HepG2 (cell line): ENCODE results near the gene DNAI4. TPM values are rescaled to one million over a fixed set of nuclear protein-coding genes. Genes with fewer than 3 reads are reported as not detected.

Source experiments
- ATAD3A ChIP-seq: sonication (generic); formaldehyde crosslinking; IDR thresholded peaks from 2 replicates; pipeline ENCODE4 v1.4.0; 2020; ENCODE audit warnings: missing genetic modification reagents
- ATF1 ChIP-seq: IDR thresholded peaks from 2 replicates; pipeline ENCODE4 v1.6.1; 2016; ENCODE audit warnings: mild to moderate bottlenecking, control low read depth
- BHLHE40 ChIP-seq: IDR thresholded peaks from 2 replicates; pipeline ENCODE4 v1.6.1; 2011; ENCODE audit warnings: low read length, improper control_type of control experiment
- BORCS8-MEF2B ChIP-seq: sonication (generic); formaldehyde crosslinking; IDR thresholded peaks from 2 replicates; pipeline ENCODE4 v1.8.0; 2022; ENCODE audit warnings: mild to moderate bottlenecking, missing genetic modification reagents
- IKZF4 ChIP-seq: sonication (generic); formaldehyde crosslinking; IDR thresholded peaks from 2 replicates; pipeline ENCODE4 v1.5.1; 2020; ENCODE audit warnings: borderline replicate concordance, mild to moderate bottlenecking, low read depth, missing genetic modification reagents; ENCODE audit errors: not compliant biosample characterization
- KDM1A ChIP-seq: IDR thresholded peaks from 2 replicates; pipeline ENCODE4 v1.6.1; 2016; ENCODE audit warnings: missing compliant biosample characterization
- MED13 ChIP-seq: sonication (generic); formaldehyde crosslinking; IDR thresholded peaks from 2 replicates; pipeline ENCODE4 v1.5.0; 2020; ENCODE audit warnings: missing genetic modification reagents
- MEIS1 ChIP-seq: sonication (generic); formaldehyde crosslinking; IDR thresholded peaks from 2 replicates; pipeline ENCODE4 v1.9.0; 2021; ENCODE audit warnings: mild to moderate bottlenecking, missing genetic modification reagents, moderate library complexity, borderline replicate concordance
- PHF5A ChIP-seq: IDR thresholded peaks from one replicate; pipeline ENCODE4 v1.6.1; 2018; ENCODE audit warnings: low read depth, missing genetic modification reagents; ENCODE audit not compliant: unreplicated experiment
- POGK ChIP-seq: sonication (generic); formaldehyde crosslinking; conservative IDR thresholded peaks from 2 replicates; pipeline ENCODE4 v1.8.0; 2022; ENCODE audit warnings: mild to moderate bottlenecking, moderate library complexity, missing genetic modification reagents
- RBAK ChIP-seq: sonication (generic); formaldehyde crosslinking; IDR thresholded peaks from 2 replicates; pipeline ENCODE4 v1.5.1; 2020; ENCODE audit warnings: mild to moderate bottlenecking, missing genetic modification reagents
- RORA ChIP-seq: sonication (generic); formaldehyde crosslinking; IDR thresholded peaks from 2 replicates; pipeline ENCODE4 v1.5.0; 2020; ENCODE audit warnings: mild to moderate bottlenecking, missing genetic modification reagents, moderate library complexity
- SRSF1 ChIP-seq: fragments of 200-400 bp; formaldehyde crosslinking; optimal IDR thresholded peaks from 2 replicates; pipeline ENCODE3; 2017; ENCODE audit warnings: mild to moderate bottlenecking, low read depth, low read length, moderate library complexity
- YEATS2 ChIP-seq: sonication (generic); formaldehyde crosslinking; IDR thresholded peaks from 2 replicates; pipeline ENCODE4 v1.4.0; 2020; ENCODE audit warnings: missing genetic modification reagents, borderline replicate concordance
- ZBTB44 ChIP-seq: sonication (generic); formaldehyde crosslinking; IDR thresholded peaks from 2 replicates; pipeline ENCODE4 v1.4.0; 2020; ENCODE audit warnings: missing genetic modification reagents
- ZNF136 ChIP-seq: sonication (generic); formaldehyde crosslinking; IDR thresholded peaks from 2 replicates; pipeline ENCODE4 v1.8.1; 2022; ENCODE audit warnings: low read depth, mild to moderate bottlenecking, moderate library complexity, missing genetic modification reagents
- ZNF333 ChIP-seq: sonication (generic); formaldehyde crosslinking; IDR thresholded peaks from 2 replicates; pipeline ENCODE4 v1.4.0; 2020; ENCODE audit warnings: mild to moderate bottlenecking, missing genetic modification reagents, borderline replicate concordance
- ZNF383 ChIP-seq: sonication (generic); formaldehyde crosslinking; IDR thresholded peaks from 2 replicates; pipeline ENCODE4 v1.4.0; 2020; ENCODE audit warnings: missing genetic modification reagents, mild to moderate bottlenecking, borderline replicate concordance
- ZNF431 ChIP-seq: sonication (generic); formaldehyde crosslinking; IDR thresholded peaks from 2 replicates; pipeline ENCODE4 v1.9.0; 2022; ENCODE audit warnings: missing genetic modification reagents, low read depth, mild to moderate bottlenecking, borderline replicate concordance
- ZNF598 ChIP-seq: sonication (generic); formaldehyde crosslinking; IDR thresholded peaks from 2 replicates; pipeline ENCODE4 v1.5.1; 2020; ENCODE audit warnings: mild to moderate bottlenecking, missing genetic modification reagents, borderline replicate concordance
- ZNF790 ChIP-seq: sonication (generic); formaldehyde crosslinking; IDR thresholded peaks from 2 replicates; pipeline ENCODE4 v1.8.0; 2022; ENCODE audit warnings: missing genetic modification reagents, mild to moderate bottlenecking, borderline replicate concordance
- ZSCAN12 ChIP-seq: sonication (generic); formaldehyde crosslinking; IDR thresholded peaks from 2 replicates; pipeline ENCODE4 v1.9.0; 2021; ENCODE audit warnings: mild to moderate bottlenecking, missing genetic modification reagents
- ZSCAN22 ChIP-seq: sonication (generic); formaldehyde crosslinking; IDR thresholded peaks from 2 replicates; pipeline ENCODE4 v1.4.0; 2020; ENCODE audit warnings: mild to moderate bottlenecking, missing genetic modification reagents
- polyA plus RNA-seq, 8 experiments: library from polyadenylated mRNA; depleted of rRNA in 3 of 8; stranded (reverse) in 7 of 8; unstranded in 1 of 8; fragments of >200 nt; fragmentation: Illumina TruSeq in 4 of 8; extraction: Trizol in 4 of 8; gene quantifications; 2 replicates each; pipeline versions ENCODE4 v1.2.1 to v1.2.3, GENCODE V29; 2011 to 2016; ENCODE audit warnings: low read depth in 4 of 8, missing spikeins in 1 of 8, mixed read lengths in 1 of 8; ENCODE audit not compliant: insufficient read depth in 1 of 8
- total RNA-seq, 5 experiments: library from RNA; depleted of rRNA; stranded (reverse); fragments of >200 nt; fragmentation: Illumina TruSeq; extraction: Trizol; gene quantifications; 2 replicates each; pipeline ENCODE4 v1.2.3, GENCODE V29; 2016; ENCODE audit warnings: low read depth in 1 of 5
- TF ChIP-seq, protein P1 (sequence below): IDR thresholded peaks from 2 replicates; pipeline ENCODE4 v1.6.1; 2012; ENCODE audit warnings: low read depth, low read length, improper control_type of control experiment

Gene DNAI4
- total and polyA plus RNA-seq, 2 of the 13 experiments (the other 11 are each of a cell fraction or from before 2014, with no cell fraction given): 0.04 to 0.08 TPM

GRCh38 chr1:66924756-66925557 is at the start of gene DNAI4, which contains the start of gene MIER1 (continued):
- TF ChIP-seq BORCS8-MEF2B (CRISPR knock-in tag) (0 out of 2 replicates have a peak, but pooled peaks have one; percentile 42), ZNF790 (CRISPR knock-in tag) (peak; percentile 40; the same call in 1 of the 2 replicates), RBAK (no peak), POGK (CRISPR knock-in tag) (peak; percentile 82), ATAD3A (CRISPR knock-in tag) (no peak), PHF5A (no peak), ZNF136 (CRISPR knock-in tag) (0 out of 2 replicates have a peak, but pooled peaks have one; percentile 47), ZBTB44 (no peak), RORA (no peak), ZNF598 (CRISPR knock-in tag) (no peak), ZSCAN22 (CRISPR knock-in tag) (peak; percentile 95), MEIS1 (CRISPR knock-in tag) (no peak), ATF1 (CRISPR knock-in tag) (no peak), YEATS2 (CRISPR knock-in tag) (peak; percentile 89; the same call in 1 of the 2 replicates), SRSF1 (peak; percentile 83), IKZF4 (CRISPR knock-in tag) (no peak), ZSCAN12 (CRISPR knock-in tag) (no peak), ZNF383 (no peak), KDM1A (CRISPR knock-in tag) (no peak), ZNF333 (CRISPR knock-in tag) (no peak), MED13 (CRISPR knock-in tag) (no peak; the same call in 1 of the 2 replicates), ZNF431 (CRISPR knock-in tag) (peak; percentile 77; the same call in 1 of the 2 replicates), BHLHE40 (0 out of 2 replicates have a peak, but pooled peaks have one; percentile 18)
- TF ChIP-seq, protein P1, sequence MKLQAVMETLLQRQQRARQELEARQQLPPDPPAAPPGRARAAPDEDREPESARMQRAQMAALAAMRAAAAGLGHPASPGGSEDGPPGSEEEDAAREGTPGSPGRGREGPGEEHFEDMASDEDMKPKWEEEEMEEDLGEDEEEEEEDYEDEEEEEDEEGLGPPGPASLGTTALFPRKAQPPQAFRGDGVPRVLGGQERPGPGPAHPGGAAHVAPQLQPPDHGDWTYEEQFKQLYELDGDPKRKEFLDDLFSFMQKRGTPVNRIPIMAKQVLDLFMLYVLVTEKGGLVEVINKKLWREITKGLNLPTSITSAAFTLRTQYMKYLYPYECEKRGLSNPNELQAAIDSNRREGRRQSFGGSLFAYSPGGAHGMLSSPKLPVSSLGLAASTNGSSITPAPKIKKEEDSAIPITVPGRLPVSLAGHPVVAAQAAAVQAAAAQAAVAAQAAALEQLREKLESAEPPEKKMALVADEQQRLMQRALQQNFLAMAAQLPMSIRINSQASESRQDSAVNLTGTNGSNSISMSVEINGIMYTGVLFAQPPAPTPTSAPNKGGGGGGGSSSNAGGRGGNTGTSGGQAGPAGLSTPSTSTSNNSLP: no peak
